Ramos (cell line): ENCODE measurements around the gene PPP2CA.
"Not testable (repeated sequence)": the region's sequence is repeated elsewhere in the genome, so short reads cannot be mapped to it uniquely, and the experiment has no call there.

Source experiments
- in situ Hi-C: fragments of 300-500 bp; cut with MboI; formaldehyde crosslinking; loops from one replicate; pipeline ENCODE4 v1.14.3; 2022; ENCODE audit warnings: low sequenced_read_pairs; ENCODE audit not compliant: unreplicated experiment

PPP2CA gene

DNA sequence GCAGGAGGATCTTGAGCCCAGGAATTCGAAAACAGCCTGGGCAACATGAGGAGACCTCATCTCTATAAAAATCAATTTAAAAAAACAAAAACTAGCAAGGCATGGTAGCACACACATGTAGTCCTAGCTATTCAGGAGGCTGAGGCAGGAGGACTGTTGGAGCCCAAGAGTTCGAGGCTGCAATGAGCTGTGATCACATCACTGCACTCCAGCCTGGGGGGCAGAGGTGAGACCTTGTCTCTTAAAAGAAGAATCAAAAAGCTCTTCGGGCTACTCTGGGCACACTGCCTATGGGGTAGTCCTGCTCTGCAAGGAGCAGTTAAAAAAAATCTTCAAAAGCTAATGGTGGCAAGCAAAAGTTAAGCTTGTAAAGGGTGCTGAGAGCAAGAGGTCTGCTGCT is 72.6 kb downstream of the PPP2CA start:
- in situ Hi-C loops, result no loop called here

DNA sequence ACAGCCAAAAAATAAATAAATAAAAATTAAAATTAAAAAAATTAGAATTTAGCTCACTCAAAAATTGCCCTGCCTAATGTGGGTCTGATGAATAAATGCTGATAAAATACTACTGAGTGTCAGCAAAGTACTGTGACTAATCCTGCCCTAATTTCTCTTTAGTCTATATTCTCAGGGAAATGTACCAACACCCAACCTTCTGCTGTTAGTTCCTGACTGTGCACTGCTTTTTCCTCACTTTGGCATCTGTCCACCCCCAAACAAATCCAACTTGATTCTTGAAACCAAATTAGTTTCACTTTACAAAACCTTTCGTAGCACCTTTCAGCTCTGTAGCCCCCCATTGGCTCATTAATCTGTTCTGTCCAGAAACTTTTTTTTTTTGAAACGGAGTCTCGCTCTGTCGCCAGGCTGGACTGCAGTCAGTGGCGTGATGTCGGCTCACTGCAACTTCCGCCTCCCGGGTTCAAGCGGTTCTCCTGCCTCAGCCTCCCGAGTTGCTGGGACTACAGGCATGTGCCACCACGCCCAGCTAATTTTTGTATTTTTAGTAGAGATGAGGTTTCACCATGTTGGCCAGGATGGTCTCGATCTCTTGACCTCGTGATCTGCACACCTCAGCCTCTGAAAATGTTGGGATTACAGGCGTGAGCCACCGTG is 73.6 kb downstream of the PPP2CA start:
- in situ Hi-C loops, result not testable (repeated sequence)

DNA sequence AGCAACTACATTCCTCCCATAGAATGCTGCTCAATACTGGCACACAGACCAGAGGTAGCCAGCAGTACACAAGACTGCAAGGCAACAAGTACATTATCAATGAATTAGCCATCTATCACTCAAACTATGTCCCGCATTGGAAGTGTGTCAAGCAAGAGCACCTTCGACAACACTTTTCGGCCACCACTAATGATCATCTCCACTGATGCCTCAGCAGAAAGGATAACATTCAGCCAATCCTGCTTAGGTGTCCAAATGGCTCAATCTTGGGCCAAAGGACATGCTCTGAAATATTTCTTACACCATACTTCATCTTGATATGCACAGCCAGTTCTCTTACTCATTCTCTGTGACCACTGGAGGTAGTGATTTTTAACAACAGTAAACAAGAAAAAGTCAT is 74.2 kb downstream of the PPP2CA start:
- in situ Hi-C loops, result no loop called here

DNA sequence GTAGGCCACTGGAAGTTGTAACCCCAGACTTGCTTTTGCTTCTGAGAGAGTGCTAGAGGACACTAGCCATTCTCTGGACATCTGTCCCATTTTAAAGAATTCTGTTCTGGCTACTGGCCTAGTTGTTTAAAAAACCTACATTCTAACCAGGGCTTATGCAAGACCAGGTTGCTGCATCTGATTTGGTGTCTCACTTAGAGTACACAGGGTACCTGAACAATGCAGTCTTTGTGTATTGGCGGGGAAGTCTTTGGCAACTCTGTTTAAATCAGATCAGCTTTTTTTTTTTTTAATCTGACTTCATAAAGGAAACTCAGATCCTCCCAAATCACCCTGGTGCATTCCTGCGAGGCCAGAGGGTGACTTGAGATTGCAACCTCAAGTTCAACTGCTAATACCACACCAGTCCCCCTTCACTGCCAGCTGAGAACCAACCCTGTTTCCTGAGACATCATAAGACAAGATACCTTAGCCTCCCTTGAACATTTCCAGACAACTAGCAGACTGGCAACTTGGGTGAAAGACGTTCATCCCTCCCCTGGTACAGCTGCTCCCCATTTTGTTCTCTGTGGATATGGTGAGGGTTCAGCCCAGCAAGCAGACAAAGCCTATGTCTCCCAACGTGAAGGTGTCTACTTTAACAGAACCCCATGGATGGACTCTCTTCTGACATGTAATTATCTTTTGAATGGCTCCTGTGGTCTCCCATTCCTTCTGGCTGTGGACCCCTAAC is 76.1 kb downstream of the PPP2CA start:
- in situ Hi-C loops, result no loop called here

DNA sequence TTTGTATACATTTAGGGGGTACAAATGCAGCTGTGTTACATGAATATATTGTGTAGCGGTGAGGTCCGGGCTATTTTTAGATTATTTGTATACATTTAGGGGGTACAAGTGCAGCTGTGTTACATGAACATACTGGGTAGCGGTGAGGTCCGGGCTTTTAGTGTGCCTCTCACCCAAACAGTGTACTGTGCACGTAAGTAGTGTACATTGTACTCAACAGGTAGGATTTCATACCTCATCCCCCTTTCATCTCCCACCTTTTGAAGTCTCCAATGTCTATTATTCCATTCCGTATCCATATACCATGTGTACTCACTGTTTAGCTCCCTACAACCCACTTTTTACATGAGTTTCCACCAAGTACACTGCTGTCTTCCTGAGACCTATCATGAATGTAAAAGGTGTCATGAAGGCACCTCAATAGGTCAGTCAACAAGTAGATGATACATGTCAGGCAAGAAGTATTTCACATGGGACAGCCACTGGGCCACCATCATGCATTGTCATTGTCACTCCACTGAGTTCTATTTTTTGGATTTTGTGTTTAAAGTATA is 76.8 kb downstream of the PPP2CA start:
- in situ Hi-C loops, result no loop called here

DNA sequence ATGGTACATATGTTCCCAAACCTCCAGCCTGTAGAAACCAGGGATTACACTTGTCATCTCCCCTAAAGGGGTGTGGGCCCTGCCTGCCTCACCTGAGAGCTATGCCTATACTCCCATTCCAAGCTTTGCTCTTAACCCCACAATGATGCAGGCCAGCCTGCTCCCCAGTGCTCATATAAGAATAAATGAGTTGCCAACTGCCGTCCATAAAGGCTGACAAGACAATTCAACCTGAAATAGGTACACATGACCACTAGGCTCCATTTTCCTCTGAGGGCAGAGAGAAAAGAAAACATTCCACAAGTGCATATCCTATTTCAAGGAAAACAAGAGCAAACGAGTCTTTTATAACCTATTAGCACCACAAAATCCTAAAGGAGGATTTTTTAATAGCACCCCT is 77.6 kb downstream of the PPP2CA start:
- in situ Hi-C loops, result no loop called here

DNA sequence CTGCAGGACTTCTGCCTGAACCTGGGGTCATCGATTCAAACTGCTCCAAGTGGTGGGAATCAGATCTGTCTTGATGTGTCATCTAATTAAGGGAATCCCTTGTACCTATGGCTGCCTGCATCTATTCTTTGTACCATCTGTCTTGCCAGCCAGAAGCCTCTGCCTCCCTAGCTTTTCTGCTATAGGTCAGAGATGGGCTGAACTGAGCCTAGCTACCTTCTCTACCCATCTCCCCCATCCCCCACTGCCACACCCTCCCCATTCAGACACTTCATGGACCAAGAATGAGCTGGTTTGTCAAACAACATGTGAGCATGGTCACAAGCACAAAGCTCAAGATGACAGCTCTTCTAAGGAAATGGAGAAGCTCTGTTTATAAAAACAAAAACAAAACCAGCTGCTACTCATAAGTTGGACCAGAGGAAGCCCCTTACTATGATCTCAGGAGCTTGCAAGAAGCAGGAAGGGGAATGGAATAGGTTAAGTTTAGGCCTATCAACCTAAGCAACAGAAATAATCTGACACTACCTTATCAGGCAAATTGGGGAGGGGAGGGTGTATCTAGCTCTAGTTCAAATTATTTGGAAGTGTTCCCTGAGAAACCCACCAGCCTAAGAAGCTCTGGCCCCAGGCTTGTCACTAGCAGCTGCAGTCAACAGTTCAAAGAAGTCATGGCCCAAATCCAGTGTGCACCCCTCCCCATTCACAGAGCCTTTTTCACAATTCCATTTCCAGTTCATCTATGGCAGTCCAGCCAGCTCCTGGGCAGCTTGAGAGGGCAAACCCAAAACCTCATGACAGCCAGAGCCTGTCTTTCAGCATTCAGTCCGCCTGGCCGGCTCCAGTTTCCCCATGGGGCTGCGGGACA is 79.0 kb downstream of the PPP2CA start:
- in situ Hi-C loops, result no loop called here

DNA sequence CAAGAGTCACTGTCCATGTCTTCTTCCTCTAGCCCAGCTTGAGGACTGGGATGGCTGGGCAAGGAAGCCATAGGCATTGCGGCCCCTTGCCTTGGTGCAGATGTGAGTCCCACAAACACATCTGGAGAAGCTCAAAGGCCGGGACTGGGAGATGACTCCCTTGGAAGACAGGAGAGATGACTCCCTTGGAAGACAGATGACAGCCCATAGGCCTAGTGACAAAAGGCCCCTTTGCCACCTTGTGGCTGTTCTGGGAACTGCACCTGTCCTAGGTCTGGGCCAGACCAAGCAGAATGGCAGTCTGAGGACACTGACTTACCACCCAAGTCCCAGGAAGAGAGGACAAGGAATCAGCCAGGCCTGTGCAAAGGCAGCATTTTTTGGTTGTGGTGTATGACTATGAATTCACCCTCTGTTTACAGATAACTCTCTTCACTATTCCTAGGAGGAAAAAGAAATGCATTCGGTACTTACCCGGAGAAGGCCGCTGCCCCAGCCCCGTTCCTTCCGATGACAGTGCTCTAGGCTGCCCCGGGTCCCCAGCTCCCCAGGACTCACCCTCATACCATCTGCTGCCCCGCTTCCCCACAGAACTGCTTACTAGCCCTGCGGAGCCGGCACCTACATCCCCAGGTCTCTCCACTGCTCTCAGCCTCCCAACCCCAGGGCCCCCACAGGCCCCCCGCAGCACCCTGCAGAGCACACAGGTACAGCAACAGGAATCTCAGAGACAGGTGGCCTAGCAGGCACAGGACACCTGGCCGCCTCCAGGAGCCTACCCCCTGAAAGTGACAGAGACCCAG is 79.9 kb downstream of the PPP2CA start:
- in situ Hi-C loops, result no loop called here

DNA sequence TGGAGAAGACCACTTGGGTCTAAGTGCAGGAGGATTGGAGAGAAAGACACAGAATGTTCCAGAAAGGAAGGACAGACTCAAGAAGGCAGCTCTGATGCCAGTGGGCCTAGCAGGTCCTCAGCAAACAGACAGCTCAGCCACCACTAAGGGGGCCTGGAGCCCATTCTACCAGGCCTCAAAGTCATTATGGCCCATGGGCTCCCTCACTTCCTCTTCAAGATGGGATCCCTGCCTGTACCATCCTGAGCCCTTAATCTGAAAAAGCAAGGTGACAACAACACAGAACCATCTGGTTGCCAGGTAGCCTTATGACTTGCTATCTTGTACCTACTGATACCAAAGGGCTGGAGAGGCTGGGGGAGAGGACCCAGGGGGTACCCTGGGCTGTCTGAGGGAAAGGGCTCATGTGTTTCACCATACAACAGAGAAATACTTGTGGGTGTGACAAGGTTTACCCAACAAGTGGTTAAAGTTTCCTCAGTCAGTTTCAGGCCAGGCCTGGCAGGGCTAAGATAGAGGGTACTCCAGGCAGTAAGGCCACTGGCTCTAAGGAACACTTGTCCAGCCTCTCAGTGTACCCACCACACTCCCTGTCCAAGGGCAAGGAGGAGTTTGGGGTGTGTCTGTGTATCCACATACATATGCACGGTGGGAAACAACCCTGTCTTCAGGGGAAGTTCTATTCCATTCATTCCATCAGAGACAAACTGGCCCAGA is 80.7 kb downstream of the PPP2CA start:
- in situ Hi-C loops, result no loop called here
